ENCODE data around the gene NUP210L.
A peak's percentile ranks its signal among the peaks of the same experiment; 100 is the strongest.
"Not testable (repeated sequence)": the region's sequence is repeated elsewhere in the genome, so short reads cannot be mapped to it uniquely, and the experiment has no call there.

NUP210L gene

DNA sequence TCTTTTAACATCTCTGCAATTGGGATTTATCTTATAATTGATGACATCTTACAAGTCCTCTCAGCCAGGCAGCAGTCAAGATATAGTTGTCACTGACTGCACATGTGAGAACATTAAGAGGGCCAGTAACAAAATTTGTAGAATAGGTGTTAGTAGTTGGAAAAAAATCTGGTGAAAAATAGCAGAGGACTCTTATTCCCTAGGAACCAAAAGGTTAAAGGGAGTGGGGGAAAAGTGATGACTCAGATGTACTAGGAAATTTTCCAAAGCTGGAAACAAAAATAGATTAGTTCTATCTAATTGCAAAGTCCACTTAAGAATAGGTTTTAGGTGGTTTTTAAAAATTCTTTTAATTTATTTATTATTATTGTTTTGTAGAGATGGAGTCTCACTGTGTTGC, 3.6 kb downstream of the NUP210L start:
- Mint-ChIP-seq H3K4me3 (no peak overlapping the region), H3K9me3 (no peaks in the 10 kb centered on the region), H3K27me3 (no peaks in the 10 kb centered on the region), H3K4me1 (peaks cover 36% of the 10 kb centered on the region), H3K27ac (no peak overlapping the region)
- ATAC-seq: no peak
- no peak for DNase-seq

DNA sequence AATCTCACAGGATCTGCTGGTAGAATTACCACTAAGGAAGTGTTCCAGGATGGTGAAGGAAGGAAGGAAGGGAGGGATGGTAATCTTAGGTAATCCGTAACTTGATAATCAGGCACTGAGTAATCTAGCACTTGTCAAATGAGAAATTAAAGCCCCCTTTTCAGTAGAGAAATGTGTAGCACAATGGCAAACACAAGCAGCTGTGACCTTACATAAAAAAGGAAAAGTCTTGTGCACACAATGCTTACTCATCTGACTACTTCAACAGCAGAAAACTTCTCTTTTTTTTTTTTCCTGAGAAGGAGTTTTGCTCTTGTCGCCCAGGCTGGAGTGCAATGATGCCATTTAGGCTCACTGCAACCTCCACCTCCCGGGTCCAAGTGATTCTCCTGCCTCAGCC, 6.1 kb downstream of the NUP210L start:
- peak; percentile 58 for ATAC-seq
- Mint-ChIP-seq H3K4me1 (peaks cover 13% of the 10 kb centered on the region), H3K9me3 (no peaks in the 10 kb centered on the region), H3K27me3 (no peaks in the 10 kb centered on the region), H3K4me3 (no peak overlapping the region), H3K27ac (no peak overlapping the region)
- DNase-seq: no peak

DNA sequence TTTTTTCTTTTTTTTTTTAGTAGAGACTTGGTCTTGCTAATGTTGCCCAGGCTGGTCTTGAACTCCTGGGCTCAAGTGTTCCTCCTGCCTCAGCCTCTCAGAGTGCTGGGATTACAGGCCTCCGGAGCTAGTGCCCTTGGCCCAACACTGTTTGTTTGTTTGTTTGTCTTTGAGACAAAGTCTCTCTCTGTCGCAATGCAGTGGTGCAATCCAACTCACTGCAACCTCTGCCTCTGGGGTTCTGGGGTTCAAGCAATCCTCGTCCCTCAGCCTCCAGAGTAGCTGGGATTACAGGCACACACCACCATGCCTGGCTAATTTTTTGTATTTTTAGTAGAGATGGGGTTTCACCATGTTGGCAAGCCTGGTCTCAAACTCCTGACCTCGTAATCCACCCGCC, 7.4 kb downstream of the NUP210L start:
- not testable (repeated sequence) for H3K4me1 Mint-ChIP-seq, H3K27ac Mint-ChIP-seq, H3K27me3 Mint-ChIP-seq, ATAC-seq, DNase-seq, H3K9me3 Mint-ChIP-seq, H3K4me3 Mint-ChIP-seq

DNA sequence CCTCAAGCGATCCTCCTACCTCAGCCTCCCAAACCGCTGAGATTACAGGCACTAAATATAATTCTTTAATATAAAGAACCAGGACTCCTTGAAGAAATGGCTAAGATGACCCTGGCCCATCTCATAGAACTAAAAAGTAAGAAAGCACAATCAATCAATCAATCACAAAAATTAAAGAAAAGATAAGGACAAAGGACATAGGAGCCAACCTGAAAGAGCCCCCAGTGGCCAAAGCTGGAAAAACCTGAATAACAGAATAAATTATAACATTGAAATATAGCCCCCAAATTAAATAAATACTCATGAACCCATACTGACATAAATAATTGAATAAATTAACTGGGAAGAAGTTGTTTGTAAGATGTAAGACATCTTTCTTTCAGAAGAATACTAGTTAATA, 8.9 kb downstream of the NUP210L start:
- ATAC-seq: no peak

DNA sequence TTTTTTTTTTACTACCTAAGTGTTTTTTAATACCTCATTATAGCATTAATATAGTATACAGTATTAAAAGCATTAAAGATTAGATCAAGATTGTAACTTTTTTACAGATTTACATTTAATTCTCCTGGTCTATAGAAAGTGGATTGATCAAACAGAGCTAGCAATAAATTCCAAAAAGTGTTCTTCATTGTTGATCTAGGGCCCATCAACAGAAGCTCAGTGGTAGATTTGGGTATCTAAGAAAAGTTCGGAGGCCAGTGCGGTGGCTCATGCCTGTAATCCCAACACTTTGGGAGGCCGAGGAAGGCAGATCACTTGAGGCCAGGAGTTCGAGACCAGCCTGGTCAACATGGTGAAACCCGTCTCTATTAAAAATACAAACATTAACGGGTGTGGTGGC, 12.5 kb downstream of the NUP210L start:
- Mint-ChIP-seq H3K4me3 (no peak overlapping the region), H3K27ac (no peak overlapping the region), H3K27me3 (no peaks in the 10 kb centered on the region), H3K4me1 (peaks cover 8% of the 10 kb centered on the region), H3K9me3 (no peaks in the 10 kb centered on the region)
- DNase-seq (no peak), ATAC-seq (no peak)

More for the DNA sequence above, 8.9 kb downstream of the NUP210L start:
- Mint-ChIP-seq H3K4me3 (no peak overlapping the region), H3K4me1 (peaks cover 14% of the 10 kb centered on the region), H3K27me3 (no peaks in the 10 kb centered on the region), H3K9me3 (no peaks in the 10 kb centered on the region), H3K27ac (no peak overlapping the region)
- DNase-seq: no peak

DNA sequence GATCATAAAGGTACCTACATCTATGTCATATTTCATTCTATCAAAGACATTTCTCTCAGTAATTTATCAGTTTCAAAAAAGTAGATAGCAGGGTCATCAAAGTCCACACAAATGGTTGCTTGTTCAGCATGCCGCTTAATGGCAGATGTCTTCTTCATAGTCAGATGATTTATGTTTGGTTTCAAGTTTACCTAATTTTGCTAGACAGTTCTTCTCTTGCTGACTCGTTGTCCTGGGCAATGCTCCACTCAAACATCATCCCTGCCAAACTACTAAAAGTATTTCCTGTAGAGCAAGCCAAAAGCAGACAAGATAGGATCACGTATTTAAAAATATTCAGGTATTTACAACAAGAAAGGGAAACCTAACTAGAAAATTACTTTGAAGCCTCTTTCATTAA, 13.6 kb downstream of the NUP210L start:
- Mint-ChIP-seq H3K27ac (peak overlapping the region in 1 of 2 donors; percentile 47), H3K4me1 (peaks cover 8% of the 10 kb centered on the region), H3K4me3 (no peak overlapping the region), H3K9me3 (no peaks in the 10 kb centered on the region), H3K27me3 (no peaks in the 10 kb centered on the region)
- ATAC-seq (no peak), DNase-seq (no peak)

DNA sequence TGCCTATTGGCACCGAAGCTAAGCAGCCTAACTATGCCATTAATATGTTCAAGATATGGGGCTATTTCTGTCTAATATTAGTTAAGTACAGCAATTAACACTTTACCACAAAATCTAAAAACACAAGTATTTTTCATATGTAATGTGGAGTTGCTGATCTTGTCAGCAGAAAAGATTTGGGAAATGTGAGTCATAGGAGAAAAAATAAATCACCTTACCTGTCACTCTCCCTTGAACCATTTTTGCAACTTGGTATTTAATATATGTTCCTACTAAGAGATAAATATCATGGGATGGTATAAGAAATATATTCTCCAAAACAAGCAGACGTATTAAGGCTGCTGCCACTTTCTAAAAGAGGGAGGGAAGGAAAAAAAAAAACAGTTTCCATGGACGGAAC, 17.0 kb downstream of the NUP210L start:
- H3K27me3 Mint-ChIP-seq: no peaks in the 10 kb centered on the region
- ATAC-seq (no peak), DNase-seq (no peak)
- H3K27ac Mint-ChIP-seq: no peak overlapping the region
- H3K9me3 Mint-ChIP-seq: no peaks in the 10 kb centered on the region
- H3K4me1 Mint-ChIP-seq: peaks cover 8% of the 10 kb centered on the region
- no peak overlapping the region for H3K4me3 Mint-ChIP-seq

DNA sequence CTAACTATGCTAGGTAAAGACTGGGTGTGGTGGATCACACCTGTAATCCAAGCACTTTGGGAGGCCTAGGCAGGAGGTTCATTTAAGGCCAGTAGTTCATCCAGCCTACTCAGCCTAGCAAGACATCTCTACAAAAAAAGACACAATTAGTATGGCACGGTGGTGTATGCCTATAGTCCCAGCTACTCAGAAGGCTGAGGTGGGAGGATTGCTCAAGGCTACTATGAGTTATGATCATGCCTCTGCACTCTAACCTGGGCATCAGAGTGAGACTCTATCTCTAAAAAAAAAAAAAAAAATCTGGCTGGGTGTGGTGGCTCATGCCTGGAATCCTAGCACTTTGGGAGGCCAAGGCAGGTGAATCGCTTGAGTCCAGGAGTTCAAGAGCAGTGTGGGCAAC, 21.6 kb downstream of the NUP210L start:
- DNase-seq: no peak
- Mint-ChIP-seq H3K4me1 (peaks cover 11% of the 10 kb centered on the region), H3K4me3 (no peak overlapping the region), H3K27ac (no peak overlapping the region), H3K9me3 (no peaks in the 10 kb centered on the region), H3K27me3 (no peaks in the 10 kb centered on the region)
- ATAC-seq: no peak

DNA sequence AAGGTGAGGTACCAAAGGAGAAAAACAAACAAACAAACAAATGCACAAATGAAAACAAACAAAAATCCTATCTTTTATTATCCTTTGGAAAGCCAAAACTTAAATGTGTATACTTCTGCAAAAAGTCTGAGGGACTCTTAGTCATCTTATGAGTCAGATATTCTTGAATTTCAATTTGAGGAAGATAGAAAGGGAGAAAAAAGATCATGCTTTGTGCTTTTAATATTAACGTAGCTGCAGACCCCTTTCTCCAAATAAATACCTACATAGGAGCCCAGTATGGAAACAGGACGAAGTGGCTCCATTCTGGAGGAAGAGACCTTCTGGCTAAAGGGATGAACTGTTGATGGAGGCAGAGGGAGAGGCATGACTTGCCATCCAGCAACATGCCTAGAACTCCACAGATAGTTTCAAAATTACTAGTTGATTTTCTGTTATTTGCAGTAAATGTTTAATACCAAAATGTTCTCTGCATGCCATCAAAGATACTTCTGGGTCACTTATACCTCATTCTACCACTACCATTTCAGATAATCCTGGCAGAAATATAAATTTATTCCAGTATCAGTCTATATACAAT, 25.4 kb downstream of the NUP210L start:
- H3K27me3 Mint-ChIP-seq: no peaks in the 10 kb centered on the region
- H3K4me1 Mint-ChIP-seq: peaks cover 11% of the 10 kb centered on the region
- H3K4me3 Mint-ChIP-seq: peak overlapping the region; percentile 27 to 59
- DNase-seq (no peak), ATAC-seq (no peak)
- H3K27ac Mint-ChIP-seq: no peak overlapping the region
- H3K9me3 Mint-ChIP-seq: no peaks in the 10 kb centered on the region

DNA sequence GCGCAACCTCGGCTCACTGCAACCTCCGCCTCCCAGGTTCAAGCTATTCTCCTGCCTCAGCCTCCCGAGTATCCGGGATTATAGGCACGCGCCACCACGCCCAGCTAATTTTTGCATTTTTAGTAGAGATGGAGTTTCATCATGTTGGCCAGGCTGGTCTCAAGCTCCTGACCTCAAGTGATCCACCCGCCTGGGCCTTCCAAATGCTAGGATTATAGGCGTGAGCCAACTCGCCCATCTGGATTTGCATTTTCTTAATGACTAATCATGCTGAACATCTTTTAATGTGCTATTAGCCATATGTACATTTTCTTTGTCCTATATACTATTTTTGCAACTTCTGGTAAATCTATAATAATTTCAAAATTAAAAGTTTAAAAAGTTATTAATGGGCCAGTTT, 31.7 kb downstream of the NUP210L start:
- H3K9me3 Mint-ChIP-seq, H3K4me1 Mint-ChIP-seq, H3K27me3 Mint-ChIP-seq, H3K4me3 Mint-ChIP-seq, H3K27ac Mint-ChIP-seq, ATAC-seq, DNase-seq: not testable (repeated sequence)

DNA sequence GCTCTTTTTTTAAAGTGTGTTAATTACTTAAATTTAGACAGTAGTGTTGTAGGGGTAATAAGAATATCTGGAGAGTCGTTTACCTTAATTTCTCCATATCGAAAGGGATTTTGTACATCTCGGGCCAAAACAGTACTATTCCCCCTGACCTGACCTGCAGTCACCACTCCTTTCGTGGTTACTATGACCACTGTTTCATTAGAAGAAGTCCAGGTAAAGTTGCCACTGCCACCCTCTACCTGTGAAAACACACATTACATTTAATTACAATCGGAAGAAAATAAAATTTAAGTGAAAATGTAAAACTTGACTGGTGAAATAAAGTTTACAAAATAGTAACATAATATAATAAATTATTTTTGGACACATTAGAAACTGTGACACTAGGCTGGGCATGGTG, 37.2 kb downstream of the NUP210L start:
- ATAC-seq (no peak), DNase-seq (no peak)
- Mint-ChIP-seq H3K27me3 (no peaks in the 10 kb centered on the region), H3K4me3 (no peak overlapping the region), H3K4me1 (peaks cover 10% of the 10 kb centered on the region), H3K27ac (no peak overlapping the region), H3K9me3 (no peaks in the 10 kb centered on the region)

DNA sequence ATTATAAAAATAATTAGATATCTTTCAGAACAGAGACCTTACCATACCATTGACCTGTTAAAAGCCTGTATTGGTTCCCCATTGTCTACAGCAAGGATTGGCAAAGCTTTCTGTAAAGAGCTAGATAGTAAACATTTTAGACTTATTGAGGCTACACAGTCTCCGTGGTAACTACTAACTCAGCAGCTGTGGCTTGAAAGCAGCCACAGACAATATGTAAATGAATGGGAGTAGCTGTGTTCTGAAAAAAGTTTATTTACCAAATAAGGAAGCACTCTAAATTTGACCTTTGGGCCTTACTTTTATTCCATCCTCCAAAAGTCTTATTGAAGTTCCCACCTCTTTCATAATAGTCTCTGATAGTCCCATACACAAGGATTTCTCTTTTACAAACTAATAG, 39.7 kb downstream of the NUP210L start:
- ATAC-seq (no peak), DNase-seq (no peak)
- H3K9me3 Mint-ChIP-seq: no peaks in the 10 kb centered on the region
- H3K27ac Mint-ChIP-seq: peak overlapping the region in 1 of 2 donors; percentile 86
- no peaks in the 10 kb centered on the region for H3K27me3 Mint-ChIP-seq
- peaks cover 10% of the 10 kb centered on the region for H3K4me1 Mint-ChIP-seq
- H3K4me3 Mint-ChIP-seq: no peak overlapping the region

DNA sequence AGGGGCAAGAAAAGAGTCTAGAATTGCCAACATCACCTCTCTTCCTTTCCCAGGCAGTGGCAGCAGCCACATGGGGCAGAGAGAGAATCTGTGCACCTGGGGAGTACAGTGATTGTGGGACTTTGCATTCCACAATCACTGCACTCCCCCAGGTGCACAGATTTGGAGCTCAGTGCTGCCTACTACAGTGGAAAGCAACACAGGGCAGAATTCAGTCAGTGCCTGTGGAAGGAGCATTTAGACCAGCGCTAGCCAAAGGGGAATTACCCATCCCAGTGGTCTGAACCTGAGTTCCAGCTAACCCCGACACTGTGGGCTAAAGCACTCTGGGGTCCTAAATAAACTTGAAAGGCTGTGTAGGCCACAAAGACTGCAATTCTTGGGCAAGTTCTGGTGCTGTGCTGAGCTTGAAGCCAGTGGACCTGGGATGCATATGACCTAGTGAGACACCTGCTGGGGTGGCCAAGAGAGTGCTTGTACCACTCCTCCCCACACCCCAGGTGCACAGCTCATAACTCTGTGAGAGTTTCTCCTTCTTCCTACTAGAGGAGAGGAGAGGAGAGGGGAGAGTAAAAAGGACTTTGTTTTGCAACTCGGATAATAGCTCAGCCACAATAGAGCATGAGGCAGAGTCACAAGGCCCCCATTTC, 50.3 kb downstream of the NUP210L start:
- Mint-ChIP-seq H3K4me1 (no peaks in the 10 kb centered on the region), H3K27me3 (no peaks in the 10 kb centered on the region), H3K4me3 (no peak overlapping the region), H3K9me3 (no peaks in the 10 kb centered on the region), H3K27ac (no peak overlapping the region)
- ATAC-seq (no peak), DNase-seq (no peak)

DNA sequence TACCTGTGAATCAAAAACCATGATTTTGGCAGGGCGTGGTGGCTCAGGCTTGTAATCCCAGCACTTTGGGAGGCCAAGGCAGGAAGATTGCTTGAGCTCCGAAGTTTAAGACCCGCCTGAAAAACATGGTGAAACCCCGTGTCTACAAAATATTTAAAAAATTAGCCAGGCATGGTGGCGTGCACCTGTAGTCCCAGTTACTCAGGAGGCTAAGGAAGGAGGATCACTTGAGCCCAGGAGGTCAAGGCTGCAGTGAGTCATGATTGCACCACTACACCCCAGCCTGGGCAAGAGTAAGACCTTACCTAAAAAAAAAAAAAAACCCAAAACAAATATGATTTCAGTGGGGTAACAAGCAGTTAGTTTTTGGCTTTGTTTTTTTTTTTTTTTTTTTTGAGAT, 54.7 kb downstream of the NUP210L start:
- not testable (repeated sequence) for DNase-seq, ATAC-seq, H3K27ac Mint-ChIP-seq, H3K4me1 Mint-ChIP-seq, H3K27me3 Mint-ChIP-seq, H3K9me3 Mint-ChIP-seq, H3K4me3 Mint-ChIP-seq

DNA sequence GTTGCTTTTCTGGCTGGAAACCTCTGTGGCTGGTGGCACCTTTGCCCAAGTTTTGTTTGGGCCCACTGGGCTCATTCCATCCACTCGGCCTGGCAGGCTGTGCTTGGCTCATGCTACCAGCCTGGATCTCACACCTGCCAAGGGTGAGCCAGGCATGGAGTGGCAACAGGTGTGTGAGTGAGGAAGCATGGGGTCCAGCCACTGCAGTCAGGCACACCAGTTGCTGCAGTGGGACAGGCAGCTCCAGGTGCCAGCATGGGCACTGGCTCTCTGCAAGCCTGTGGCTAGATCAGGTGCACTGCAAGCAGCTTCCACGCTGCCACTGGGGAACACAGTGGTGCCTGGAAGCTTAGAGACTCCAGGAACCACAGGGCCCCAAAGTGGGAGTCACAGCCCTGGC, 57.0 kb downstream of the NUP210L start:
- Mint-ChIP-seq H3K4me1 (no peaks in the 10 kb centered on the region), H3K4me3 (no peak overlapping the region), H3K27me3 (no peaks in the 10 kb centered on the region), H3K9me3 (no peaks in the 10 kb centered on the region), H3K27ac (no peak overlapping the region)
- ATAC-seq (no peak), DNase-seq (no peak)

DNA sequence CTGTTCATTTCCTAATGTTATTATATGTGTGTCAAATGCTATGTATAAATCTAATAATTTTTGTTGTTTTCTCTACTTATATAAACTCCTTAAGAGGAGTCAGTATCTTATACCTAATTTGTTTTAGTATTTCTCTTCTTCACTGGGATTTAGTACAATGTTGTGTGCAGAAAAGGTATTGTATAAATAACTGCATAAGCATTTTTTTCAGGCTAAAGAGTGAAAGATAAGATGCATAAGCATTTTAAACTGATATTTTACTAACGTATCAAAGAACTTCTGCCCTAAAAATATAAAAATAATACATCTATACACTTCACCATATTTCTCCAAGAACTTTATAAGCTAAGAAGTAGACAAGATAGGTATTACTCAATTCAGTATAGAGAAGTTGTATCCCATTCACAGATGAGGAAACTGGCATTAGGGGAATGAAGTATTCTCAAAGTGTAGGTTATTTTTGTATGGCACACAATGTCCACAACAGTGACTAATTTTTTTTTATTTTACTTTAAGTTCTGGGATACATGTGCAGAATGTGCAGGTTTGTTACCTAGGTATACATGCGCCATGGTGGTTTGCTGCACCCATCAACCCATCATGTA, 59.3 kb downstream of the NUP210L start:
- no peak for DNase-seq
- Mint-ChIP-seq H3K27ac (peak overlapping the region in 1 of 2 donors; percentile 33), H3K9me3 (no peaks in the 10 kb centered on the region), H3K4me3 (no peak overlapping the region), H3K27me3 (no peaks in the 10 kb centered on the region), H3K4me1 (no peaks in the 10 kb centered on the region)
- no peak for ATAC-seq

DNA sequence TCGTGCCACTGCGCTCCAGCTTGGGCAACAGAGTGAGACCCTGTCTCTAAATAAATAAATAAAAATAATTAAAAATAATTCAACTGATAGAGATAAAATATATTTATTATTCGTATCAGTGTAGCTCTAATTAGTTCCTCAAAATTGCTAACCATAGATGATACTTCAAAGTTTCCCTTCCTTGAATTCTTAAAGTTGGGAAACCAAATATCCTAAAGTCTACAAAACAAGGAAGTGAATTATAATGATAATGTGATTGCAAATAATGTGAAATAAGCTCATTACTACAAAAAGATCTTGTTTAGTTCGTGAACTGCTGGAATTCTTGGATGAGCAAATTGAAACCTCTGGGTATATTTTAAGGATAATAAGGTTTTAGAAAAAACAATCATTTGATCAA, 60.5 kb downstream of the NUP210L start:
- H3K4me3 Mint-ChIP-seq: no peak overlapping the region
- DNase-seq (no peak), ATAC-seq (no peak)
- H3K9me3 Mint-ChIP-seq: no peaks in the 10 kb centered on the region
- H3K27me3 Mint-ChIP-seq: no peaks in the 10 kb centered on the region
- H3K27ac Mint-ChIP-seq: no peak overlapping the region
- H3K4me1 Mint-ChIP-seq: no peaks in the 10 kb centered on the region
